Calu3 (cell line): Measurements from ENCODE around the gene NR3C1. TPM values are rescaled to one million over a fixed set of nuclear protein-coding genes. Genes with fewer than 3 reads are reported as not detected.

Experiments
- BruUV-seq: library from RNA; stranded (reverse); fragments of 400-500 nt; replicated peaks from 2 replicates; lab custom pipeline; 2021; lab: Mats Ljungman, UMichigan
- CTCF ChIA-PET: fragments of 300-600 bp; sonication (Branson Sonifier 250); formaldehyde crosslinking; loops from one replicate; lab custom pipeline; 2022; ENCODE audit warnings: antibody characterized with exemption; lab: Charles Lee
- DNase-seq: peaks from one replicate; pipeline ENCODE4 v3.0.0; 2022
- H3K27ac Mint-ChIP-seq: one replicate; pipeline ENCODE4 v1.8.0; 2022; ENCODE audit warnings: mixed read lengths; ENCODE audit not compliant: unreplicated experiment
- H3K27me3 Mint-ChIP-seq: one replicate; pipeline ENCODE4 v1.8.0; 2022; ENCODE audit warnings: mixed read lengths; ENCODE audit not compliant: unreplicated experiment
- H3K36me3 Mint-ChIP-seq: one replicate; pipeline ENCODE4 v1.8.0; 2022; ENCODE audit warnings: mild to moderate bottlenecking, moderate library complexity, mixed read lengths; ENCODE audit not compliant: insufficient read depth, unreplicated experiment
- H3K4me1 Mint-ChIP-seq: one replicate; pipeline ENCODE4 v1.8.0; 2022; ENCODE audit warnings: mild to moderate bottlenecking, low read depth, mixed read lengths; ENCODE audit not compliant: unreplicated experiment
- H3K4me3 Mint-ChIP-seq: one replicate; pipeline ENCODE4 v1.8.0; 2022; ENCODE audit warnings: mild to moderate bottlenecking, low read depth, moderate library complexity, mixed read lengths; ENCODE audit not compliant: unreplicated experiment
- H3K9me3 Mint-ChIP-seq: one replicate; pipeline ENCODE4 v1.8.0; 2022; ENCODE audit warnings: low read depth, mixed read lengths; ENCODE audit not compliant: unreplicated experiment
- CTCF ChIP-seq: fragments of 200-600 bp; IDR thresholded peaks from one replicate; pipeline ENCODE4 v1.8.0; 2022; ENCODE audit warnings: antibody characterized with exemption; ENCODE audit not compliant: unreplicated experiment
- intact Hi-C: fragments of 100-400 bp; cut with micrococcal nuclease; formaldehyde crosslinking; loops from one replicate; pipeline ENCODE4 v1.10.0; 2022; ENCODE audit not compliant: unreplicated experiment
- total RNA-seq: library from RNA; stranded (reverse); gene quantifications from 2 replicates; pipeline ENCODE4 v1.2.3, GENCODE V29; 2022

The NR3C1 gene
- total RNA-seq, 1 experiment from 2014 or later = 63.1 TPM

DNA sequence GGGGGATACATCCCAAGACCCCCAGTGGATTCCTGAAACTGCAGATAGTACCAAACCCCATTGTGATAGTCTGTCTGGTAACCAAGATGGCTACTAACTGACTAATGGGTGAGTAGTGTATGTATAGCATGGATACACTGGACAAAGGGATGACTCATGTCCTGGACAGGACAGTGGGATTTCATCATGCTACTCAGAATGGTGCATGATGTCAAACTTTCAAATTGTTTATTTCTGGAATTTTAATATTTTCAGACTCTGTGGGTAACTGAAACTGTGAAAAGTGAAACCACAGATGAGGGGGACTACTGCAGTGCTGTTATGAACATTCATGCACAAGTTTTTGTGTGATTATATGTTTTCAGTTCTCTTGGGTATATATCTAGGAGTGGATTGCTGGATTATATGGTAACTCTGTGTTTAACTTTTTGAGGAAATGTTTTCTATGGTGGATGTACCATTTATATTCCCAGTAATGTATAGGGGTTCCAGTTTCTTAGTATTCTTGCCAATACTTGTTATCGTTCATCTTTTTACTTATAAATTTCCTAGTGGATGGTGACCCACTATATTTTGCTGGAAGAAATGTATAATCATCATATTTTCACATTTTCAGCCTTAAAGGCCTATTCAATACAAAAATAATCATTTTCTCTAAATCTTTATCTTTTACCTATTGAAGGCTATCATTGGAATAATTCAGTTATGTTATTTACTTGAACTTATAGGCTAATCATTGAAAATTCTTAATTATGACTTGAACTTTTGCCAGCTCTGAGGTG, 140.9 kb downstream of the NR3C1 start:
- intact Hi-C loops = no loop called here
- no peak for DNase-seq
- H3K27me3 Mint-ChIP-seq = no peaks in the 10 kb centered on the region
- CTCF ChIA-PET = no interaction called here
- no peak overlapping the region for H3K4me3 Mint-ChIP-seq
- TF ChIP-seq CTCF = no peak
- BruUV-seq = no TSS peak
- no peaks in the 10 kb centered on the region for H3K9me3 Mint-ChIP-seq
- peaks cover 17% of the 10 kb centered on the region for H3K4me1 Mint-ChIP-seq
- H3K27ac Mint-ChIP-seq = no peak overlapping the region
- H3K36me3 Mint-ChIP-seq = no peaks in the 10 kb centered on the region

GRCh38 chr5:143261748-143262392, 141.6 kb downstream of the NR3C1 start:
- CTCF ChIA-PET = no interaction called here
- H3K27me3 Mint-ChIP-seq = no peaks in the 10 kb centered on the region
- no peak overlapping the region for H3K4me3 Mint-ChIP-seq
- no peak overlapping the region for H3K27ac Mint-ChIP-seq
- peaks cover 17% of the 10 kb centered on the region for H3K4me1 Mint-ChIP-seq
- intact Hi-C loops = no loop called here
- BruUV-seq = no TSS peak
- TF ChIP-seq CTCF = no peak
- H3K36me3 Mint-ChIP-seq = no peaks in the 10 kb centered on the region
- H3K9me3 Mint-ChIP-seq = no peaks in the 10 kb centered on the region
- DNase-seq = no peak

DNA sequence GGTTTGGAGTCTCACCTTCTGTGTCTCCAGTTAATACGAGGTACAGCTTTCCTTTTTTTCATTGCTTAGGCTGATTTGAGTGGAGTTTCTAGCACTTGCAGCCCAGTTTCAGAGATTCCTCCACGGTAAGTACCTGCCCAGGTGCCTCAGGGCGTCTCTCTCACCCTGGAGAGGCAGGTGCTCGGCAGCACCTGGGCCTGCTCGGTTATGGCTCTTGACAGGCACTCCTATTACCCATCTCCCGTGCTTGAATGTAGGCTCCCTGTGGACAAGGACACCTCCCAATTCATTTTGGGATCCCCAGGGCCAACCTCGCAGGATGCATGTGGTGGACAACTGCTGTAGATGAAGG, 144.3 kb downstream of the NR3C1 start:
- no peak for DNase-seq
- Mint-ChIP-seq H3K27ac (no peak overlapping the region), H3K27me3 (no peaks in the 10 kb centered on the region), H3K36me3 (no peaks in the 10 kb centered on the region), H3K9me3 (no peaks in the 10 kb centered on the region), H3K4me1 (peaks cover 17% of the 10 kb centered on the region), H3K4me3 (no peak overlapping the region)
- TF ChIP-seq CTCF = no peak
- intact Hi-C loops = no loop called here
- CTCF ChIA-PET = no interaction called here
- BruUV-seq = no TSS peak

GRCh38 chr5:143258559-143259253, 144.8 kb downstream of the NR3C1 start:
- no peak for TF ChIP-seq CTCF
- Mint-ChIP-seq H3K4me3 (no peak overlapping the region), H3K27me3 (no peaks in the 10 kb centered on the region), H3K36me3 (no peaks in the 10 kb centered on the region), H3K27ac (no peak overlapping the region), H3K9me3 (no peaks in the 10 kb centered on the region), H3K4me1 (peaks cover 17% of the 10 kb centered on the region)
- no peak for DNase-seq
- CTCF ChIA-PET = no interaction called here
- intact Hi-C loops = no loop called here
- BruUV-seq = no TSS peak
